GM19468 (cell line): ENCODE measurements around the gene CD6.

Source experiments
- ATAC-seq: cut with Tn5 transposase; IDR thresholded peaks from one replicate; pipeline ENCODE4 v1.9.1; 2021; ENCODE audit warnings: mild to moderate bottlenecking, moderate library complexity, moderate number of reproducible peaks; ENCODE audit not compliant: unreplicated experiment; ENCODE audit errors: extremely low read depth

The CD6 gene

DNA sequence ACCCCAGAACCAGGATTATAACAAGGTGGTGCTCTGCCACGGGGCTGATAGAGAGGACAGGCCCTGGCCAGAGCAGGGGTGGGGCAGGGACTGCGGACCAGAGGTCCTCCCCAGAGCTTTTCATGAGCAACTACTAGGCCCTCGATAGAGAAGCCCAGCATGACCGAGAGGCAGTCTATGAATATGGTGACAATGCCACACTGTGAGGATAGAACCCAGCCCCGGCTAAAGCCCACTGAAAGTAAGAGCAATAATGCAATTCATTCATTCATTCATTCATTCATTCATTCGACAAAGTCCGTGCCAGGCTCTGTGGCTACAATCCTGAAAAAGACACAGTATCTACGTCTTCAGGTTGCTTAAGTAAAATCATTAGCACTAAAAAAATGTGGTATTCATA is 95.2 kb downstream of the CD6 start:
- no peak for ATAC-seq

DNA sequence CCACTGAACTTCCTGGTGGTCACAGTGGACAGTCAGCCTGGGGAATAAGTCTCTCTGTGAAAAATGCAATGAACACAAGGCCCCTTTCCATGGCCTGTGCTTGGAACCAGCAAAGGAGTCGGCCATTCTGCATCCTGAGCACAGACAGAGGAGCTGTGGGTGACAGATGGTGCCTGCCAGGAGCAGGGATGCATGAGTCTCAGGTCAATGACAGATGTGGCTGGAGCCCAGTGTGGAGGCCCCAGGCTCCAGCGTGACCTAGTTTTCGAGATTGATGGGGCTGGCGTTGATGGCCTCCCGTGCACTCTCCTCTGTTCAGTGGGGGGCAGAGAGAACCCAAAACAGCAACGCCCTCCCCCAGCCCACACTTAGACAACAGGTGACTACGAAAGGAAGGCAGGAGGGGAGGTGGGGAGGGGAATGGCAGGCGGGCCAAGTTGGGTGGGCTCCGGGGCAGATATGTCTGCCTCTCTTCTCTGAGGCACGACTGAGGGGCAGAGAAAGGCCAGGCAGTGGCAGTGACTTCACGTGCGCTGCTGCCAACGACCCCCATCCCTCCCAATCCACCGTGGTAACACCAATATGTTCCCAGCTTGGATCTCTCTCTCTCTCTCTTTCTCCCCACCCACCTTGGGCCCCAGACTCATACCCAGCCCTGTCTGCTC is 96.4 kb downstream of the CD6 start:
- ATAC-seq, result no peak

DNA sequence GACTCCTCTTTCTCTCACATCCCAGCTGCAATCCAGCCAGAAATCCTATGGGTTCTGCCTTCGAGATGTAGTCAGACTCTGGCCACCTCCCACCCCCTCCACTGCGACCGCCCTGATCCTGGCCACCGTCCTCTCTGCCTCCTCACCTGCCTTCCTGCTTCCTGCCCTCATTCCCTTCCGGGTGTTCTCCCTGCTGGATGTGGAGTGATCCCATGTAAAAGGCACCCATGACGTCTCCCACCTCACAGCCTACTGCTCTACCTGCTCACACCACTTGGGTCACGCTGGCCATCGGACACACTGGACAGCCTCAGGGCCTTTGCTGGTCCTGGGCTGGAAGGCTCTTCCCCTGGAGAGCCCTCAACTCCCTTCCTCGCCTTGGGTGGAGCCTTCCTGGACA is 97.1 kb downstream of the CD6 start:
- ATAC-seq, result no peak

DNA sequence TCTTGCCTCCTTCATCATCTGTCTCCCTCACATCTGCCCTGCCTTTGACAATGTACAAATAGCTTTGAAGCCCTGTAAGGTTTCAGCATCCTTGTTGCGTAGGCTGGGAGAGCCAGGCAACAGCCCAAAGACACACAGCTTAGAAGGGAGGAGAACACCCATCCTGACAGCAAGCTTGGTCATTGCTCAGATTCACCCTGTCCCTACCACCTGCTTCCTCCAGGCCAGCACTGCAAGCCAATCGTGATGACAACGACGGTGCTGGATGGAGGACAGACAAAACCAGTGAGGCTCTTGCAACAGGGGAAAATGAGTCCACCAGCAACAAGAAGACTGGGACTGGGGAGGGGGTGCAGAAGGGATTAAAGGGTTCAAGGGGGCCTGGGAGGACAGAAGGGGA is 97.9 kb downstream of the CD6 start:
- ATAC-seq, result no peak
